Lower leg skin (tissue), 4 donors: ENCODE results near the gene ZAR1. TPM values are rescaled to one million over a fixed set of nuclear protein-coding genes. Genes with fewer than 3 reads are reported as not detected.

Experiments
- DNase-seq, 2 donors: peaks; one replicate each; pipeline ENCODE4 v3.0.0-alpha.2; 2019; ENCODE audit warnings: low spot score in 2 of 2
- H3K4me3 ChIP-seq: fragments of 200-600 bp; sonication (generic); 2 replicates; pipeline ENCODE4 v1.5.1; 2017; ENCODE audit warnings: mild to moderate bottlenecking, low read depth; ENCODE audit not compliant: poor library complexity, severe bottlenecking
- CTCF ChIP-seq, 3 donors: fragments of 450-650 bp; IDR thresholded peaks; one replicate each; pipeline ENCODE4 v1.5.1; 2016; ENCODE audit warnings: antibody characterized with exemption in 3 of 3, mild to moderate bottlenecking in 3 of 3, moderate library complexity in 2 of 3
- POLR2A ChIP-seq, 2 donors: fragments of 450-650 bp; IDR thresholded peaks; one replicate each; pipeline ENCODE4 v1.6.1; 2016 to 2017; ENCODE audit warnings: antibody characterized with exemption in 2 of 2, mild to moderate bottlenecking in 1 of 2, moderate library complexity in 1 of 2
- WGBS, 2 donors: methylation state at CpG; one replicate each; pipeline ENCODE4 v1.1.5; 2018; 5-methylcytosine and 5-hydroxymethylcytosine counted together
- intact Hi-C: fragments of 100-400 bp; cut with DNase I; formaldehyde crosslinking; loops from one replicate; pipeline ENCODE4 v1.15.0; 2023; ENCODE audit warnings: low total_unique reads
- total RNA-seq, 4 donors: library from RNA; depleted of rRNA; stranded (reverse); fragments of >200 nt; gene quantifications; one replicate each; pipeline ENCODE4 v1.1.0, GENCODE V29; 2016

Gene ZAR1
- total RNA-seq, 4 donors from 2014 or later = not detected

GRCh38 chr4:48454591-48454990 lies 35.5 kb upstream of the ZAR1 start:
- intact Hi-C loops = no loop called here
- H3K4me3 ChIP-seq = no peak overlapping the region
- TF ChIP-seq CTCF (IDR thresholded peaks at IDR 0.05) (no peak), POLR2A (IDR thresholded peaks at IDR 0.05) (no peak)
- no peak for DNase-seq
- WGBS, 2 donors = 91 to 100% methylated on average over 2 of the region's 2 CpGs

- intact Hi-C loops = no loop called here
- H3K4me3 ChIP-seq = no peak overlapping the region
- TF ChIP-seq POLR2A (IDR thresholded peaks at IDR 0.05) = no peak
- no peak for DNase-seq
Measured at GRCh38 chr4:48461000-48461399, 29.1 kb upstream of the ZAR1 start.

- WGBS, 2 donors = 18 to 19% methylated on average over 5 of the region's 5 CpGs
- DNase-seq = no peak
Measured at GRCh38 chr4:48462363-48462762, 27.7 kb upstream of the ZAR1 start.

GRCh38 chr4:48467442-48467841 lies 22.6 kb upstream of the ZAR1 start:
- WGBS, 2 donors = 60 to 70% methylated on average over 2 of the region's 2 CpGs
- no peak for DNase-seq
- no peak overlapping the region for H3K4me3 ChIP-seq
- intact Hi-C loops = no loop called here
- TF ChIP-seq POLR2A (IDR thresholded peaks at IDR 0.05) (no peak), CTCF (IDR thresholded peaks at IDR 0.05) (no peak)

More at GRCh38 chr4:48462363-48462762, 27.7 kb upstream of the ZAR1 start:
- H3K4me3 ChIP-seq = no peak overlapping the region
- TF ChIP-seq CTCF (IDR thresholded peaks at IDR 0.05) = no peak
- intact Hi-C loops = no loop called here

GRCh38 chr4:48467891-48468290 lies 22.2 kb upstream of the ZAR1 start:
- no peak for TF ChIP-seq POLR2A (IDR thresholded peaks at IDR 0.05)
- no peak for TF ChIP-seq CTCF (IDR thresholded peaks at IDR 0.05)
- intact Hi-C loops = no loop called here
- DNase-seq = no peak
- no peak overlapping the region for H3K4me3 ChIP-seq
- 52 to 66% methylated on average over 5 of the region's 5 CpGs for WGBS, 2 donors

- no peak overlapping the region for H3K4me3 ChIP-seq
- intact Hi-C loops = no loop called here
- WGBS, 2 donors = 63 to 73% methylated on average over 1 of the region's 1 CpG
- no peak for DNase-seq
- no peak for TF ChIP-seq CTCF (IDR thresholded peaks at IDR 0.05)
Measured at GRCh38 chr4:48470137-48470536, 19.9 kb upstream of the ZAR1 start.
